Measurements from ENCODE around the gene SLC7A5. TPM values are rescaled to one million over a fixed set of nuclear protein-coding genes. Genes with fewer than 3 reads are reported as not detected.

SLC7A5 gene
- total RNA-seq, 1 donor from 2014 or later = 7.6 TPM

GRCh38 chr16:87824016-87824990 is 45.0 kb downstream of the SLC7A5 start:
- no peaks in the 10 kb centered on the region for H3K9me3 ChIP-seq
- no peak overlapping the region for H3K4me3 ChIP-seq
- H3K36me3 ChIP-seq = no peaks in the 10 kb centered on the region
- H3K27me3 ChIP-seq = no peaks in the 10 kb centered on the region
- no peaks in the 10 kb centered on the region for H3K4me1 ChIP-seq
- no peak for TF ChIP-seq CTCF (IDR thresholded peaks at IDR 0.05)
- DNase-seq (ENCODE audit: low spot score in 2 of 2) = no peak
- intact Hi-C loops (cut with DNase I) = no loop called here
- no peak overlapping the region for H3K27ac ChIP-seq

- no peak for TF ChIP-seq CTCF (IDR thresholded peaks at IDR 0.05)
- Histone ChIP-seq H3K27ac (no peak overlapping the region), H3K4me1 (no peaks in the 10 kb centered on the region), H3K9me3 (peaks cover 0 to 5% of the 10 kb centered on the region in 2 donors), H3K4me3 (no peak overlapping the region), H3K27me3 (no peaks in the 10 kb centered on the region), H3K36me3 (no peaks in the 10 kb centered on the region)
- intact Hi-C loops (cut with DNase I) = no loop called here
- DNase-seq (ENCODE audit: low spot score in 2 of 2) = no peak
Measured at GRCh38 chr16:87823181-87823929, 46.0 kb downstream of the SLC7A5 start.

GRCh38 chr16:87822108-87822970 is 47.0 kb downstream of the SLC7A5 start:
- DNase-seq (ENCODE audit: low spot score in 2 of 2) = no peak
- Histone ChIP-seq H3K4me1 (no peaks in the 10 kb centered on the region), H3K4me3 (no peak overlapping the region), H3K36me3 (no peaks in the 10 kb centered on the region), H3K27me3 (no peaks in the 10 kb centered on the region), H3K27ac (no peak overlapping the region), H3K9me3 (peaks cover 7 to 12% of the 10 kb centered on the region in 2 donors)
- intact Hi-C loops (cut with DNase I) = no loop called here
- no peak for TF ChIP-seq CTCF (IDR thresholded peaks at IDR 0.05)

- Histone ChIP-seq H3K4me3 (no peak overlapping the region), H3K36me3 (no peaks in the 10 kb centered on the region), H3K27ac (no peak overlapping the region), H3K27me3 (no peaks in the 10 kb centered on the region), H3K4me1 (no peaks in the 10 kb centered on the region), H3K9me3 (peaks cover 12 to 15% of the 10 kb centered on the region in 2 donors)
- DNase-seq (ENCODE audit: low spot score in 2 of 2) = no peak
- no peak for TF ChIP-seq CTCF (IDR thresholded peaks at IDR 0.05)
- intact Hi-C loops (cut with DNase I) = no loop called here
Measured at GRCh38 chr16:87821376-87822107, 47.8 kb downstream of the SLC7A5 start.

- intact Hi-C loops (cut with DNase I) = no loop called here
- Histone ChIP-seq H3K9me3 (peaks cover 12 to 16% of the 10 kb centered on the region in 2 donors), H3K36me3 (no peaks in the 10 kb centered on the region), H3K4me1 (no peaks in the 10 kb centered on the region), H3K27me3 (no peaks in the 10 kb centered on the region), H3K4me3 (no peak overlapping the region), H3K27ac (no peak overlapping the region)
- no peak for DNase-seq (ENCODE audit: low spot score in 2 of 2)
- TF ChIP-seq CTCF (IDR thresholded peaks at IDR 0.05) = no peak
Measured at GRCh38 chr16:87819983-87820382, 49.3 kb downstream of the SLC7A5 start.
